Retinal pigment epithelial cell (primary cell): ENCODE results near the gene TRPT1.
"Not testable (repeated sequence)": the region's sequence is repeated elsewhere in the genome, so short reads cannot be mapped to it uniquely, and the experiment has no call there.

Experiments
- DNase-seq: peaks from one replicate; pipeline ENCODE4 v3.0.0-alpha.2; 2010; ENCODE audit warnings: low read depth
- H3K4me3 ChIP-seq: 2 replicates; pipeline ENCODE4 v1.5.1; 2011; ENCODE audit warnings: mild to moderate bottlenecking, low read length, control low read depth, moderate library complexity
- CTCF ChIP-seq: conservative IDR thresholded peaks from 2 replicates; pipeline ENCODE4 v1.5.1; 2011; ENCODE audit warnings: low read depth, low read length, control low read depth, inconsistent platforms

The TRPT1 gene

GRCh38 chr11:64246871-64247728, 21.1 kb upstream of the TRPT1 start, which contains the start of gene PPP1R14B:
PPP1R14B (minus strand) TSS chr11:64246943; CDS start chr11:64246673, 270 bp downstream.
- DNase-seq = peak; percentile 46
- peak within 1 kb of the TSS; percentile 90 for H3K4me3 ChIP-seq
- TF ChIP-seq CTCF = no peak

- H3K4me3 ChIP-seq, DNase-seq: not testable (repeated sequence)
Measured at GRCh38 chr11:64246621-64246870, 20.6 kb upstream of the TRPT1 start.

- TF ChIP-seq CTCF = no peak
- peak; percentile 72 for DNase-seq
Measured at GRCh38 chr11:64245797-64246620, 20.0 kb upstream of the TRPT1 start.

GRCh38 chr11:64245401-64245796, 19.4 kb upstream of the TRPT1 start:
- no peak for DNase-seq
- no peak for TF ChIP-seq CTCF
- H3K4me3 ChIP-seq = peak overlapping the region; percentile 90

More at GRCh38 chr11:64245797-64246620, 20.0 kb upstream of the TRPT1 start:
- peak overlapping the region; percentile 90 for H3K4me3 ChIP-seq

GRCh38 chr11:64244966-64245365, 19.0 kb upstream of the TRPT1 start:
- no peak for DNase-seq
- TF ChIP-seq CTCF = no peak
- H3K4me3 ChIP-seq = peak overlapping the region; percentile 90

- no peak overlapping the region for H3K4me3 ChIP-seq
- TF ChIP-seq CTCF = no peak
- DNase-seq = no peak
Measured at GRCh38 chr11:64244107-64244506, 18.1 kb upstream of the TRPT1 start.

- no peak for TF ChIP-seq CTCF
- no peak for DNase-seq
- no peak overlapping the region for H3K4me3 ChIP-seq
Measured at GRCh38 chr11:64243236-64243854, 17.4 kb upstream of the TRPT1 start.
